ENCODE data around the gene CAMK1D. TPM values are rescaled to one million over a fixed set of nuclear protein-coding genes. Genes with fewer than 3 reads are reported as not detected.

Gene CAMK1D
- total RNA-seq, 1 donor from 2014 or later: 6.5 TPM

DNA sequence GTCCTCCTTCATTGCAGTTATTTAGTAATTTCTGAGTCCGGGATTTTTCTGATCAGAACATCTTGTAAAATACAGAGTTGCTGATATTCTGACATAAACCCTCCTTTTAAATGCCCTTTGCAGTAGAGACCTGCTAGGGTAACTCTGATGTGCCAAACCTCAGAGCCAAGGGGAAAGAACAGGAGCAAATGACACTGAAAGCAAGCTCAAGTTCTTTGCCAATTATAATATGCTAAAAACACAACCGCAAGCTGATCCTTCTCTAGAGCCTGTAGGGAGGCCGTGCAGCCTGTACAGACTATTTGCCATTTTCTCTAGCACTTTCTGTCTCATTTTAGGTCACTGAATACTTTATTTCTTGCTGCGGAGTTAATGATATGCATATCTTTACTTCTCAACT, 240.4 kb downstream of the CAMK1D start:
- Mint-ChIP-seq H3K36me3 (ENCODE audit: low read depth) (no peaks in the 10 kb centered on the region), H3K9me3 (no peaks in the 10 kb centered on the region), H3K4me1 (peaks cover 12% of the 10 kb centered on the region), H3K27me3 (ENCODE audit: low read depth) (no peaks in the 10 kb centered on the region), H3K4me3 (no peak overlapping the region), H3K27ac (ENCODE audit: unreplicated experiment) (no peak overlapping the region)
- DNase-seq (ENCODE audit: low read depth, low spot score): no peak
- TF ChIP-seq, protein P1, sequence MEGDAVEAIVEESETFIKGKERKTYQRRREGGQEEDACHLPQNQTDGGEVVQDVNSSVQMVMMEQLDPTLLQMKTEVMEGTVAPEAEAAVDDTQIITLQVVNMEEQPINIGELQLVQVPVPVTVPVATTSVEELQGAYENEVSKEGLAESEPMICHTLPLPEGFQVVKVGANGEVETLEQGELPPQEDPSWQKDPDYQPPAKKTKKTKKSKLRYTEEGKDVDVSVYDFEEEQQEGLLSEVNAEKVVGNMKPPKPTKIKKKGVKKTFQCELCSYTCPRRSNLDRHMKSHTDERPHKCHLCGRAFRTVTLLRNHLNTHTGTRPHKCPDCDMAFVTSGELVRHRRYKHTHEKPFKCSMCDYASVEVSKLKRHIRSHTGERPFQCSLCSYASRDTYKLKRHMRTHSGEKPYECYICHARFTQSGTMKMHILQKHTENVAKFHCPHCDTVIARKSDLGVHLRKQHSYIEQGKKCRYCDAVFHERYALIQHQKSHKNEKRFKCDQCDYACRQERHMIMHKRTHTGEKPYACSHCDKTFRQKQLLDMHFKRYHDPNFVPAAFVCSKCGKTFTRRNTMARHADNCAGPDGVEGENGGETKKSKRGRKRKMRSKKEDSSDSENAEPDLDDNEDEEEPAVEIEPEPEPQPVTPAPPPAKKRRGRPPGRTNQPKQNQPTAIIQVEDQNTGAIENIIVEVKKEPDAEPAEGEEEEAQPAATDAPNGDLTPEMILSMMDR (conservative IDR thresholded peaks at IDR 0.05): no peak

DNA sequence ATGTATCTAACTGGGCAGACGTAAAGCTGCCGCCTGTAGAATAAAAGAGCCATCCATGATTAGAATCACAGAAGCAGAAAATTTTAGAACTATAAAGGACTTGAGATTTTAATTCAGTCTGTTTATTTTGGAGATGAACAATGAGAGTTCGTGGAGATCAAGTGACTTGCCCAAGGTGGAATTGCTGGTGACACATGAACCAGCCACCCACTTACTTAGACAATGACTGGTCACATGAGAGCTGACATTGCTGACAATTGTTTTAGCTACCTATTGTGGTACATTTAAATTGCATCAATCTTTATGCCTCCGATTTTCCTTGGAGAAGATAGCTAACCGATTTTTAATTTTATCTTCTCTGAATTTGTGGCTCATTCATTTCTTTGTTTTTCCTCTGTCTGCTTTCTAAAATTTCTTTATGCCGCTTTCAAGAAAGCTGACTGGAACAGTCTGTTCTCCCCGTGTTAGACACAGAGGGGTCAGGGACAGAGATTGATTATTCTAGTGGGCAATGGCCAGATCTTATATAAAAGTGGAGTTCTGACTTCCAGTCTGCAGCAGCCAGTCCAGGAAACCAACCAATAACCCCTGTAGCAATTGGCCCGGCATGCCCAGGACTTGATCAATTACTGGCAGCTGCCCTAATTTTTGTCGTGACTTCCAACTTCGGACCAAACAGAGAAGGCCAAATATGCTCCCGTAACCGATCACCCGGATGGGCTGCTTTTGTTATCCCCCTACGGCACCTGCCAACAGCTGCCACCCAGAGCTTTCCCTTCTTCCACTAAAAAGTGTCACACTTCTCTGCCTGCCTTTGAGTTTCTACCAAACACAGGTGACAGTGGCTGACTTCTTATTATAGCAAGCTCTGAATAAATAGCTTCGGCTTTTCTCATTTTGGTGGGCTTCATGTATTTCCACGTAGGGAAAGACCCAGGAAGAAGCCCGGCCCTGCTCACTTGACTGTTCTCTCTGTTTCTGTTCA, 241.6 kb downstream of the CAMK1D start:
- Mint-ChIP-seq H3K9me3 (peaks cover 5% of the 10 kb centered on the region), H3K4me1 (peaks cover 12% of the 10 kb centered on the region), H3K27me3 (ENCODE audit: low read depth) (no peaks in the 10 kb centered on the region), H3K36me3 (ENCODE audit: low read depth) (peaks cover 2% of the 10 kb centered on the region), H3K27ac (ENCODE audit: unreplicated experiment) (no peak overlapping the region), H3K4me3 (no peak overlapping the region)
- TF ChIP-seq, protein P1 (conservative IDR thresholded peaks at IDR 0.05): no peak
- DNase-seq (ENCODE audit: low read depth, low spot score): no peak

DNA sequence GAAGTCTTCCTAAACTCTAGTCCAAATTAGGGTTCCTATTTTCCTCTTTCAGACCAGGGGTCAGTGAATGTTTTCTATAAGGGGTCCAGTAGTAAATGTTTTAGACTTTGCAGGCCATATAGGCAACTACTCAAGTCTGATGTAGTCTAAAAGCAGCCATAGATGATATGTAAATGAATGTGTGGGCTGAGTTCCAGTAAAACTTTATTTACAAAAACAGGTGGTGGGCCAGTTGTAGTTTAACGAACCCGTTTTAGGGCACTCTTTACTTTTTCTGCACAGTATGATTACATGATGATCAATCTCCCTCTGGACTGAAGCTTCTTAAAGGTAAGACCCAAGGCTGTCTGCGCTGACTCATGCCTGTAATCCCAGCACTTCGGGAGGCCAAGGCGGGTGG, 243.6 kb downstream of the CAMK1D start:
- H3K4me1 Mint-ChIP-seq: peaks cover 15% of the 10 kb centered on the region

DNA sequence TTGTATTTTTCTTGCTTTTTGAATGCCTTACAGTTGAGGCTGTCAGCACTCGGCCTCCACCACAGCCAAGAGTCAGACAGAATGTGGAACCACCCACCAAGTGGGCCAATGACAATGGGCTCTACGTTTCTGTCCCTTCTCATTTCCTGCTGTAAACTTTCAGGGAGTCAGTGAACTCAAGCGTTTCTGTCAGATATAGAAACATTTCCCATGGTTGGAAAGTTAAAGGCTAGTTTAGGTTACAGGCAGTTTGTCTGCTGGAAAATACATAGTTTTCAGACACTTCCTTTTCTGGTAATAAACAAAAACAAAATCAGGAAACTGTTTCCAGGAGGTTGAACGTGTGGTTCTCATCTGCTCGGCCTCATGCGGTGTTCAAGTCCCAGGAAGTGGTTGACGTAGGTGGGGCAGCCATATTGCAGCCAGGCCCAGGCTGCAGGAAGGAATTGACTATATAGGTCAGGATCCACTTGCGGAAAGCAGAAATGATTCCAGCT, 245.1 kb downstream of the CAMK1D start:
- no peak overlapping the region for H3K27ac Mint-ChIP-seq (ENCODE audit: unreplicated experiment)
- no peak overlapping the region for H3K4me3 Mint-ChIP-seq
- DNase-seq (ENCODE audit: low read depth, low spot score): no peak
- H3K4me1 Mint-ChIP-seq: peaks cover 15% of the 10 kb centered on the region
- no peaks in the 10 kb centered on the region for H3K27me3 Mint-ChIP-seq (ENCODE audit: low read depth)
- peaks cover 5% of the 10 kb centered on the region for H3K9me3 Mint-ChIP-seq
- peaks cover 4% of the 10 kb centered on the region for H3K36me3 Mint-ChIP-seq (ENCODE audit: low read depth)
- TF ChIP-seq, protein P1 (conservative IDR thresholded peaks at IDR 0.05): no peak

More for the DNA sequence above, 243.6 kb downstream of the CAMK1D start:
- Mint-ChIP-seq H3K4me3 (no peak overlapping the region), H3K27me3 (ENCODE audit: low read depth) (no peaks in the 10 kb centered on the region), H3K9me3 (peaks cover 5% of the 10 kb centered on the region), H3K36me3 (ENCODE audit: low read depth) (peaks cover 2% of the 10 kb centered on the region), H3K27ac (ENCODE audit: unreplicated experiment) (no peak overlapping the region)
- TF ChIP-seq, protein P1 (conservative IDR thresholded peaks at IDR 0.05): no peak
- no peak for DNase-seq (ENCODE audit: low read depth, low spot score)

DNA sequence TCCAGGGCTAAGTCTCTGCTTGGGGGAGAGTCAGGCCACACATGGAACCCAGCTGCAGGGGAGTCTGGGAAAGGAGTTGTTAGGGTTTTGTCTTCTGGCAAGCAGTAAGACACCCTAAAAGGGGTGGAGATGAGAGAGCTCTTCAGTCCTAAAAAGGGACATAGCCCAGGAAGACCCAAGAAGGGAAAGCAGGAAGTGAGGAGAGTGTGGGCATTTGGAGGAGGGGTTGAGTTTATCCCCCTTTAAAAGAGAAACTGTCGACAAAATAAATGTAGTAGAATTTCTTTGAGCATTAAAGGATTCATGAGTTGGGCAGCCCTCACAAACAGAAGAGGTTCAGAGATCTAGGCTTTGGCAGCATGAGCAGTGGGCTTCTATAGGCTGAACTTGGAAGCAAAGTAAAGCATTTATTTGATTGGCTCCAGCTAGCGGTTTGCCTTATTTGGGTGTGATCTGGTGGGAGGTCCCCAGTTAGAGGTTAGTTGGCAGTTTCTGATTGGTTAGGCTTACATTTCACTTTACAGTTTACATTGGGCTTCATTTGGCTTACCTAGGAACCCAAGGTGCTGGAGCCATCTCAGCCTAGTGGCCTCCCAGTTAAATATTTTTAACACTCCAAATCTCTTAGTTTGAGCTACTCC, 246.7 kb downstream of the CAMK1D start:
- TF ChIP-seq, protein P1 (conservative IDR thresholded peaks at IDR 0.05): no peak
- DNase-seq (ENCODE audit: low read depth, low spot score): no peak
- H3K27me3 Mint-ChIP-seq (ENCODE audit: low read depth): no peaks in the 10 kb centered on the region
- H3K36me3 Mint-ChIP-seq (ENCODE audit: low read depth): peaks cover 8% of the 10 kb centered on the region
- H3K27ac Mint-ChIP-seq (ENCODE audit: unreplicated experiment): no peak overlapping the region
- H3K9me3 Mint-ChIP-seq: peaks cover 11% of the 10 kb centered on the region
- H3K4me1 Mint-ChIP-seq: peaks cover 7% of the 10 kb centered on the region
- H3K4me3 Mint-ChIP-seq: no peak overlapping the region

Measured in neural crest cell (in vitro differentiated cells).